Measurements from ENCODE around the gene OSBPL6.
"Not testable (repeated sequence)": the region's sequence is repeated elsewhere in the genome, so short reads cannot be mapped to it uniquely, and the experiment has no call there.

OSBPL6 gene

DNA sequence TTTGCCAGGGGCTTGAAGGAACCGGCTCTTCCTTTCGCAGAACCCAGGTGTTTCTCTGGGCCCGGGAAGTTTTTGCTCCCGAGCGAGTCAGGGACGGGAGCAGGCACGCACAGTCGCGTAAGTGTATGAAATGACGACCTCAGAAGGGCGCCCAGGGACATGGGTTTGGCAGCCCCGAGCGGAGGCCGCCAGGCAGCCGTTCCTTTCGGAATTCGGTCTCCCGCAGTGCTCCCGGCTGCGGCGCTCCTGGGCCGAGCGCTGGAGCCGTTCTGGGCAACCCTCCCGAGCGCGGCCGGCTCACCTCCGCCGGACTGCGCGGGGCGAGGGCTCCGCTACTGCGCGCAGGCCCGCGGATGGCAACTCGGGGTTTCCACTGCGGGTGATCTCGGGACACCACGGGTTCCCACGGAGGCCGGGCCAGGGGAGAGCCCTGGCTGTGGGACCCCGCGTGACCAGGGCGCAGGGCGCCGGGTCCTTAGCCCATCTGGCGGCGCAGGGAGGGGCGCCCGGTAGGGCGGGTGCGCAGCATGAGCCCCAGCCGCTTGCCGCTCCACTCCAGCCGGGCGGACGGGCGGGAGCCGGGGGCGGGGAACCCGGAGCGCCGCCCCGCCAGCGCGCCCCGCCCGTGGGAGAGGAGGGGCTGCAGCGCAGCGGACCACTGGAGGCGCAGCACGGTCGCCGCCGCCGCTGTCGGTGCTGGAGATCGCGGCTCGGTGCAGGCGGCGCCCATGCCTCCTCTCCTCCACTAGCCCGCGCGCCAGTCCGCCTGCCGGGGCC lies at the start of gene OSBPL6:
Gene OSBPL6 (plus strand): TSS at position 690 of the 777 bp plus-strand sequence. CDS start 111,673 bp downstream, outside the sequence.
- H3K27me3 ChIP-seq (ENCODE audit: control insufficient read depth, insufficient read depth, low read length): no peaks in the 10 kb centered on the region
- H3K79me2 ChIP-seq: no peaks in the 10 kb centered on the region
- H2AFZ ChIP-seq: peak within 1 kb of the TSS; percentile 83
- H3K27ac ChIP-seq: peak within 1 kb of the TSS; percentile 91
- H3K9me3 ChIP-seq (ENCODE audit: control insufficient read depth, low read length): no peaks in the 10 kb centered on the region
- H3K9ac ChIP-seq: peak within 1 kb of the TSS; percentile 70
- H3K4me2 ChIP-seq (ENCODE audit: low read length): peak within 1 kb of the TSS; percentile 98
- H3K4me3 ChIP-seq (ENCODE audit: low read depth, low read length): peak within 1 kb of the TSS; percentile 74
- no peaks in the 10 kb centered on the region for H3K36me3 ChIP-seq (ENCODE audit: control insufficient read depth, insufficient read depth, low read length)
- TF ChIP-seq, protein P1, sequence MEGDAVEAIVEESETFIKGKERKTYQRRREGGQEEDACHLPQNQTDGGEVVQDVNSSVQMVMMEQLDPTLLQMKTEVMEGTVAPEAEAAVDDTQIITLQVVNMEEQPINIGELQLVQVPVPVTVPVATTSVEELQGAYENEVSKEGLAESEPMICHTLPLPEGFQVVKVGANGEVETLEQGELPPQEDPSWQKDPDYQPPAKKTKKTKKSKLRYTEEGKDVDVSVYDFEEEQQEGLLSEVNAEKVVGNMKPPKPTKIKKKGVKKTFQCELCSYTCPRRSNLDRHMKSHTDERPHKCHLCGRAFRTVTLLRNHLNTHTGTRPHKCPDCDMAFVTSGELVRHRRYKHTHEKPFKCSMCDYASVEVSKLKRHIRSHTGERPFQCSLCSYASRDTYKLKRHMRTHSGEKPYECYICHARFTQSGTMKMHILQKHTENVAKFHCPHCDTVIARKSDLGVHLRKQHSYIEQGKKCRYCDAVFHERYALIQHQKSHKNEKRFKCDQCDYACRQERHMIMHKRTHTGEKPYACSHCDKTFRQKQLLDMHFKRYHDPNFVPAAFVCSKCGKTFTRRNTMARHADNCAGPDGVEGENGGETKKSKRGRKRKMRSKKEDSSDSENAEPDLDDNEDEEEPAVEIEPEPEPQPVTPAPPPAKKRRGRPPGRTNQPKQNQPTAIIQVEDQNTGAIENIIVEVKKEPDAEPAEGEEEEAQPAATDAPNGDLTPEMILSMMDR (IDR thresholded peaks at IDR 0.05): peak; percentile 44
- no peaks in the 10 kb centered on the region for H3K4me1 ChIP-seq

DNA sequence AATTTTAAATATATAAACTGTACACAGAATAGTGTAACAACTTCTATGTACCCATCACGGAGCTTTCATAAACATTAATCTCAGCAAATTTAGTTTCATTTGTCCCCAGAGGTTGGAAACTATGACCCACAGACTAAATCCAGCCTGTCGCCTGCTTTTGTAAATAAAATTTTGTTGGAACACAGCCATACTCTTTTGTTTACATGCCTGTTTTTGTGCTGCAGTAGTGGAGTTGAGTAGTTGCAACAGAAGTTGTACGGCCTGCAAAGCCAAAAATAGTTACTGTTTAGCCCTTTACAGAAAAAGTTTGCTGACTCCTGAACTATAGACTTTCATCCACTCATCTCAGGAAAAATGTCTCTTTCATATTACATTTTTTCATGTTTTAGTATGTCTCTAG lies 42.3 kb upstream of the OSBPL6 start:
- Histone ChIP-seq H3K4me3 (ENCODE audit: low read depth, low read length) (no peak overlapping the region), H3K27me3 (ENCODE audit: control insufficient read depth, insufficient read depth, low read length) (no peaks in the 10 kb centered on the region), H2AFZ (peak overlapping the region; percentile 55), H3K9ac (no peak overlapping the region), H3K27ac (no peak overlapping the region), H3K4me2 (ENCODE audit: low read length) (no peak overlapping the region), H3K4me1 (peaks cover 5% of the 10 kb centered on the region), H3K9me3 (ENCODE audit: control insufficient read depth, low read length) (no peaks in the 10 kb centered on the region), H3K79me2 (no peaks in the 10 kb centered on the region), H3K36me3 (ENCODE audit: control insufficient read depth, insufficient read depth, low read length) (no peaks in the 10 kb centered on the region)
- TF ChIP-seq, protein P1 (IDR thresholded peaks at IDR 0.05): no peak

DNA sequence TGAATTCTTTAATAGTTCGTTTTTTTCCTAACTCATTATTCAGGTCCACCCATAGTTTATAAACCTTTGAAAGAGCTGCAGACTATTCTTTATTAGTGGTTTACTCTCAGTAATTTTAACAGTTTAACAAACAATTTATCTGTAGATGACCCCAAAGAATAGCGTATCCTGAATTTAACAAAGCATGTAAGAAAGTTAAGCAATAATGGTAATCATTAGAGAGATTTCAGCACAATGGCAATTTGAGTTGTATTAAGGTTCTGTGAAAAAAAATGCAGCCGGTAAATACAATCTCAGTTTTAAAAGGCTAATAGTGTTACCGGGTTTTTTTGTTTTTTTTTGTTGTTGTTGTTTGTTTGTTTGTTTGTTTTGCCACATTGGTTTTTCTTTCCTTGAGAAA lies 41.8 kb upstream of the OSBPL6 start:
- Histone ChIP-seq H2AFZ (no peak overlapping the region), H3K9ac (no peak overlapping the region), H3K9me3 (ENCODE audit: control insufficient read depth, low read length) (no peaks in the 10 kb centered on the region), H3K4me1 (peaks cover 5% of the 10 kb centered on the region), H3K79me2 (no peaks in the 10 kb centered on the region), H3K4me2 (ENCODE audit: low read length) (no peak overlapping the region), H3K27me3 (ENCODE audit: control insufficient read depth, insufficient read depth, low read length) (no peaks in the 10 kb centered on the region), H3K36me3 (ENCODE audit: control insufficient read depth, insufficient read depth, low read length) (no peaks in the 10 kb centered on the region), H3K4me3 (ENCODE audit: low read depth, low read length) (no peak overlapping the region), H3K27ac (no peak overlapping the region)
- TF ChIP-seq, protein P1 (IDR thresholded peaks at IDR 0.05): no peak

DNA sequence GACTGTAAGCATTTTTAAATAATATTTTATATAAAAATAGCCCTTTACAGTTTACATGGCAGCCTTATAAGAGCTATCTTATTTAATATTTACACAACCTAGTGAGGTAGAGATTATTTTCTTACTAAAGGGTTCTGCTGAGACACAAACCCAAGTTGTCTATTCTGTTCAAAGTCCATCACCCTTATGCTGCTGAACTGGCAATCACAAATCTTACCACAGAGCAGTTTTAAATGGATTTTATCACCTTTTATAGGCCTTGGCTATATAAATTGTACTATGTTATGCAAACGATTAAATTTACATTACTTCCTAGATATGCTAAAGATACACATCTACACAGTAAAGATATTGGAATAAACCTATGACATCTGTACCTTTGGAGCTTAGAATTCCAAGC lies 41.3 kb upstream of the OSBPL6 start:
- Histone ChIP-seq H3K9me3 (ENCODE audit: control insufficient read depth, low read length) (no peaks in the 10 kb centered on the region), H3K36me3 (ENCODE audit: control insufficient read depth, insufficient read depth, low read length) (no peaks in the 10 kb centered on the region), H3K27ac (no peak overlapping the region), H2AFZ (no peak overlapping the region), H3K4me2 (ENCODE audit: low read length) (no peak overlapping the region), H3K27me3 (ENCODE audit: control insufficient read depth, insufficient read depth, low read length) (no peaks in the 10 kb centered on the region), H3K4me1 (peaks cover 5% of the 10 kb centered on the region), H3K4me3 (ENCODE audit: low read depth, low read length) (no peak overlapping the region), H3K9ac (no peak overlapping the region), H3K79me2 (no peaks in the 10 kb centered on the region)
- TF ChIP-seq, protein P1 (IDR thresholded peaks at IDR 0.05): no peak

DNA sequence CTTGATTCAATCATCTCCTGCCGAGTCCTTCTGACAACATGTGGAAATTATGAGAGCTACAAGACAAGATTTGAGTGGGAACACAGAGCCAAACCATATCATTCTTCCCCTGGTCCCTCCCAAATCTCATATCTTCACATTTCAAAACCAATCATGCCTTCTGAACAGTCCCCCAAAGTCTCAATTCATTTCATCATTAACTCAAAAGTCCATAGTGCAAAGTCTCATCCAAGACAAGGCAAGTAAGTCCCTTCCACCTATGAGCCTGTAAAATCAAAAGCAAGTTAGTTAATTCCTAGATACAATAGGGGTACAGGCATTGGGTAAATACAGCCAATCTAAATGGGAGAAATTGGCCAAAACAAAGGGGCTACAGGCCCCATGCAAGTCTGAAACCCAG lies 40.4 kb upstream of the OSBPL6 start:
- not testable (repeated sequence) for H2AFZ ChIP-seq; H3K9ac ChIP-seq; H3K4me1 ChIP-seq; H3K27ac ChIP-seq; H3K4me2 ChIP-seq (ENCODE audit: low read length); H3K79me2 ChIP-seq; H3K9me3 ChIP-seq (ENCODE audit: control insufficient read depth, low read length); H3K4me3 ChIP-seq (ENCODE audit: low read depth, low read length); H3K27me3 ChIP-seq (ENCODE audit: control insufficient read depth, insufficient read depth, low read length); H3K36me3 ChIP-seq (ENCODE audit: control insufficient read depth, insufficient read depth, low read length)

All from parathyroid adenoma (tissue), 2 donors.